Left kidney (tissue), 2 donors: ENCODE data around the gene ZNF678. TPM values are rescaled to one million over a fixed set of nuclear protein-coding genes. Genes with fewer than 3 reads are reported as not detected.

Source experiments
- DNase-seq: peaks from one replicate; pipeline ENCODE4 v3.0.0-alpha.2; 2013
- polyA plus RNA-seq: library from polyadenylated mRNA; unstranded; fragments of 120-200 nt; gene quantifications from one replicate; pipeline ENCODE4 v1.2.1, GENCODE V29; 2013; ENCODE audit not compliant: insufficient read length

ZNF678 gene
- polyA plus RNA-seq, 1 donor, result 16.9 TPM

DNA sequence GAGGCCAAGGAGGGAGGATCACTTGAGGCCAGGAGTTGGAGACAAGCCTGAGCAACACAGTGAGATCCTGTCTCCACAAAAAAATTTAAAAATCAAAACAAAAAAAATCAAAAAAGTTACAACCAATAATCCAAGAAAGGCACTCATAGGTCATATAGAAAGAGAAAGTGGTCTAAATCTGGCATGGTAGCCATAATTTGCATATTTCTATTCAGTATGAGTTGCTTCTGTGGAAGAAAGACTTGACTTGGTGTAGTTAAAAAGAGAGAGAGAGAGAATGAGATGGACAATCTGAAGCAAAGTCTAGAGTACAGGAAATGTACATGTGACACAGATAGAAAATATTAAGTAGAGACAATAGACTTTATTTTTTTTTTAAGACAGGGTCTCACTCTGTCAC is 149.3 kb downstream of the ZNF678 start:
- DNase-seq, result no peak

DNA sequence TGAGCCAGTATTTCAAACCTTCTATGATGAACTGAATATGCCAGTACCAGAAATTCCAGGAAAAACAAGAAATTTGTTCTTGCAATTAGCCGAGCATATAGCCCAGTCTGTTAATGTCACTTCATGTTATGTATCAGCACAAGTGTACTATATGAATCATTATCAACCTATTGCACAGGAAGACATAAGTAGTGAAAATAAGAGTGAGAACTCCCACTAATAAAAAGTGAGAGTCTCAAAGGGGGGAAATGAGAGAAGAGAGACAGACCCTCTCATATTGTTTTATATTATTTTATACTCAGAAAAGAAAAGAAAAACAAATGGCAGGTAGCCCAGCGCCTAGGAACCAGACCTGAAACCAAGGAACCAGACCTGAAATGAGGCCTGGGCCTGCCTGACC is 155.6 kb downstream of the ZNF678 start:
- no peak for DNase-seq

DNA sequence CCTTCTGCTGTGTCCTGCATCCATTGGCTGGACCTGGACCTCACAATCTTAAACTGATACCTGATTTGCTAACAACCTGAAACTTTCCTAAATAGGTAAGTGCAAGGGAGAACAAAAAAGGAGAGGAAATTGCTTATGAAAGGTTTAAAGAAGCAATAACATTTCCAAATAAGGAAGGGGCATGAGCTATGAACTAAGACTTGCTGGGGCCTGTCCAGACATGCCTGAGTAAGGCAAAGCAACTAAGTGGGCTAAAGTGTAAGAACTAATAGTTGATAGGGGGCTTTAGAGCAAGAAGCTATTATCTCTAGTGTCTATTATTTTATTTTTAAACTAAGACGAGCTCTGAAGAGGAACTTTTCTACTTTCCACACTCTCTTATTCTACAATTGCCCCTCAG is 160.1 kb downstream of the ZNF678 start:
- no peak for DNase-seq

DNA sequence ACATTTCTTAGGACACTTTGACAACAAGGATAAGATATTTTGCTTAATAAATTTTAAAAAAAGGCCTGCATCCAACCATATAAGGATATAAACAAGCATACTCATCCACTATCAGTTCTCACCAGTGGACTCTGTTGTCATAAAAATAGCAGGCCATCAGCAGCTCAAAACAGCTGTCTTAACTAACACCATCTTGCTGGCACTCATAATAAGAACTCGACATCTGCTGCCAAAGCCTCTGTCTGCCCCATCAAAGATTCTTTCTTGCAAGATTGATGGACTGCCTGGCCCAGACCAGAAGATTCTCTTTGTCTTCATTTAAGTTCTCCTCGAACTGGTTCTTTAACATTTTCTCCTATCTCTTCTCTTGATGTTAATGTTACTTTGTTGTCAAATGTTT is 161.7 kb downstream of the ZNF678 start:
- no peak for DNase-seq

DNA sequence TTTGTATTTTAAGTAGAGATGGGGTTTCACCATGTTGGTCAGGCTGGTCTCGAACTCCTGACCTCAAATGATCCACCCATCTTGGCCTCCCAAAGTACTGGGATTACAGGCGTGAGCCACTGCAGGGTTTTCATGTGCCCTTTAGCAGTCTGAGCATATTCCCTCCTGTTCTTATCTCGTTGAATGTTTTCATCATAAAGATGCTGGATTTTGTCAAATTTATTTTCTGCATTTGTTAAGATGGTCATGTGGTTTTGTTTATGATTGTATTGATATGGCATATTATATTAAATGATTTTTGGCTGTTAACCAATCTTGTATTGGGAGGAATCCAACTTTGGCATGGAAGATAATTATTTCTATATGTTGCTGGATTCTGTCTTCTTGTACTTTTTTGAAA is 163.0 kb downstream of the ZNF678 start:
- no peak for DNase-seq

Other genes starting within 250 kb of the ZNF678 start
- gene CDC42BPA, start 245.1 kb upstream of the ZNF678 start, polyA plus RNA-seq, result 47.2 TPM
- gene JMJD4, start 171.7 kb downstream of the ZNF678 start, polyA plus RNA-seq, result 16.6 TPM
- gene SNAP47, start 171.9 kb downstream of the ZNF678 start, polyA plus RNA-seq, result 43.2 TPM